Coronary artery (tissue), 2 donors: ENCODE results near the gene FSD1.

Source experiments
- DNase-seq: peaks from one replicate; pipeline ENCODE4 v3.0.0-alpha.2; 2017; ENCODE audit warnings: low spot score
- H3K27ac ChIP-seq, 2 donors: fragments of 200-600 bp; sonication (generic); one replicate each; pipeline ENCODE4 v1.5.1; 2016 to 2019
- H3K4me3 ChIP-seq: fragments of 200-600 bp; sonication (generic); 2 replicates; pipeline ENCODE4 v1.5.1; 2016; ENCODE audit warnings: mild to moderate bottlenecking, moderate library complexity
- TF ChIP-seq, protein P1 (sequence below): fragments of 200-600 bp; sonication (generic); IDR thresholded peaks from one replicate; pipeline ENCODE4 v1.5.1; 2019; ENCODE audit warnings: antibody characterized with exemption

FSD1 gene

DNA sequence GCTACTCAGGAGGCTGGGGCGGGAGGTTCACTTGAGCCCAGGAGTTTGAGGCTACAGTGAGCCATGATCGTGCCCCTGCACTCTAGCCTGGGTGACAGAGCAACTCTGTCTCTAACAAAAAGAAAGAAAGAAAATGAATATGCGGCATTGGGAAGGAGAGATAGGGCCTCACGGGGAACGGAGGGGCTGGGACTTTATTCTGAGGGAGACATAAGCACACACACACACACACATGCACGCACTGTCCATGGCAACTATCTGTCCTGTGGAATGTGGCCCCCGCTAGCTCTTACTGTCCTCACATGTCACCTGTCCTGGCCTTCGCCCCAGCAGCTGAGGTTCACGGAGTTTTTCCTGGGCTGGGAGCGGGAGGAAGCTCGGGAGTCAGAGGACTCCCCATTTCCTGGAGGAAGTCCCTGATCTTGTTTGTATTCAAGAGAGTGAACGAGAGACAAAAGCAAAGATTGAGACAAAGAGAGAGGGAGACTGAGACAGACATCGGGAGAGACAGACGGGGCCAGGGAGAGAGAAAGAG is 33.6 kb downstream of the FSD1 start:
- H3K4me3 ChIP-seq, result peak overlapping the region; percentile 66
- DNase-seq, result no peak
- TF ChIP-seq, protein P1, sequence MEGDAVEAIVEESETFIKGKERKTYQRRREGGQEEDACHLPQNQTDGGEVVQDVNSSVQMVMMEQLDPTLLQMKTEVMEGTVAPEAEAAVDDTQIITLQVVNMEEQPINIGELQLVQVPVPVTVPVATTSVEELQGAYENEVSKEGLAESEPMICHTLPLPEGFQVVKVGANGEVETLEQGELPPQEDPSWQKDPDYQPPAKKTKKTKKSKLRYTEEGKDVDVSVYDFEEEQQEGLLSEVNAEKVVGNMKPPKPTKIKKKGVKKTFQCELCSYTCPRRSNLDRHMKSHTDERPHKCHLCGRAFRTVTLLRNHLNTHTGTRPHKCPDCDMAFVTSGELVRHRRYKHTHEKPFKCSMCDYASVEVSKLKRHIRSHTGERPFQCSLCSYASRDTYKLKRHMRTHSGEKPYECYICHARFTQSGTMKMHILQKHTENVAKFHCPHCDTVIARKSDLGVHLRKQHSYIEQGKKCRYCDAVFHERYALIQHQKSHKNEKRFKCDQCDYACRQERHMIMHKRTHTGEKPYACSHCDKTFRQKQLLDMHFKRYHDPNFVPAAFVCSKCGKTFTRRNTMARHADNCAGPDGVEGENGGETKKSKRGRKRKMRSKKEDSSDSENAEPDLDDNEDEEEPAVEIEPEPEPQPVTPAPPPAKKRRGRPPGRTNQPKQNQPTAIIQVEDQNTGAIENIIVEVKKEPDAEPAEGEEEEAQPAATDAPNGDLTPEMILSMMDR, result no peak
- H3K27ac ChIP-seq, result no peak overlapping the region

DNA sequence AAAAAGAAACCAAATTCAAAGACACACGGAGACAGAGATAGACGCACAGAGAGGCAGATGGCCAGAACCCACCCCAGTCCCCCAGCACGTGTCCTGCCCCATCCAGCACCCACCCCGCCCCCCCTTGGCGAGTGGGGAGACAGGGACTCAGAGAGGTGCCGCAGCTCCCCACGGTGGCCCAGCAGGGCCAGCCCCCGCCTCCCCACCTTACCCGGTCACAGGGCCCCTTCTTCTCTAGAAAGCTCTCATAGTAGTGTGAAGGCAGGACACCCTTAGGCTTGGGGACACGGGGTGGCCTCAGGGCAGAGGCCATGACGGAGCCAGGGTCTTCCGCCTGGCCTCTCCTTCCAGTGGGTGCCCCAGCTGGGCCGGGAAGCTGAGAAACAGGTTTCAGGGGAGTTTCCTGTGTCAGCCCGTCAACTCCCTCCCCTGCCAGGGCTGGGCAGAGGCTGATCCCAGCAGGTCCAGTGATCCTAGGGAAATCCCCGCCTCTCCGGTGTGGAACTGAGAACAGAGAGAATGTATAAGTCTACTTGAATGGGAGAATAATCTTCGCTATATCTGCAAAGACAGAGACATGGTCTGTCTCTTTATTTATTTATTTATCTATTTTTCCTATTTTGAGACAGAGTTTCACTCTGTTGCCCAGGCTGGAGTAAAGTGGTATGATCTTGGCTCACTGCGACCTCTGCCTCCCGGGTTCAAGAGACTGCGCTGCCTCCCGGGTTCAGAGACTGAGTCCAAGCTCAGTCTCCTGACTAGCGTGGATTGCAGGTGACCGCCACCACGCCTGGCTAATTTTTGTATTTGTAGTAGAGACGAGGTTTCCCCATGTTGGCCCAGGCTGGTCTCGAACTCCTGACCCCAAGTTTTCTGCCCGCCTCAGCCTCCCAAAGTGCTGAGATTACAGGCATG is 34.3 kb downstream of the FSD1 start, which contains the start of gene STAP2:
TSS of gene STAP2 (minus strand) at position 387 of the 915 bp plus-strand sequence. CDS start at position 313, 74 bp downstream.
- Histone ChIP-seq H3K4me3 (peak within 1 kb of the TSS; percentile 66), H3K27ac (peak within 1 kb of the TSS in 1 of 2 donors; percentile 25)
- DNase-seq, result no peak
- TF ChIP-seq, protein P1, result no peak

DNA sequence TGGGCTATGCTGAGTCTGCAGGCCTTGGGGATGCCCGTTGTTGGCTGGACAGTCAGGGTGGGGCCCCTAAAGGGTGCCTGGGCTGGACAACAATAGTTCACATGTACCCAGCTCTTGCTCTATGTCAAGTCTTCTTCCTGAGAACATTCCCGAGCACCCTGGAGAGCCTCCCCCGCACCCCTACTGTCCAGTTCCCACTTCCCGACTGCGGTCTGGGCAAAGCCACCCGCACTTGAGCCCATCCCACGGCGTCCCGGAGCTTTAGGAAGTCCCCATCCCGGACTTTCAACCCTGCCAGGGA is 37.9 kb downstream of the FSD1 start:
- Histone ChIP-seq H3K4me3 (peak overlapping the region; percentile 94), H3K27ac (peak overlapping the region; percentile 83 to 94)
- TF ChIP-seq, protein P1, result no peak
- no peak for DNase-seq

DNA sequence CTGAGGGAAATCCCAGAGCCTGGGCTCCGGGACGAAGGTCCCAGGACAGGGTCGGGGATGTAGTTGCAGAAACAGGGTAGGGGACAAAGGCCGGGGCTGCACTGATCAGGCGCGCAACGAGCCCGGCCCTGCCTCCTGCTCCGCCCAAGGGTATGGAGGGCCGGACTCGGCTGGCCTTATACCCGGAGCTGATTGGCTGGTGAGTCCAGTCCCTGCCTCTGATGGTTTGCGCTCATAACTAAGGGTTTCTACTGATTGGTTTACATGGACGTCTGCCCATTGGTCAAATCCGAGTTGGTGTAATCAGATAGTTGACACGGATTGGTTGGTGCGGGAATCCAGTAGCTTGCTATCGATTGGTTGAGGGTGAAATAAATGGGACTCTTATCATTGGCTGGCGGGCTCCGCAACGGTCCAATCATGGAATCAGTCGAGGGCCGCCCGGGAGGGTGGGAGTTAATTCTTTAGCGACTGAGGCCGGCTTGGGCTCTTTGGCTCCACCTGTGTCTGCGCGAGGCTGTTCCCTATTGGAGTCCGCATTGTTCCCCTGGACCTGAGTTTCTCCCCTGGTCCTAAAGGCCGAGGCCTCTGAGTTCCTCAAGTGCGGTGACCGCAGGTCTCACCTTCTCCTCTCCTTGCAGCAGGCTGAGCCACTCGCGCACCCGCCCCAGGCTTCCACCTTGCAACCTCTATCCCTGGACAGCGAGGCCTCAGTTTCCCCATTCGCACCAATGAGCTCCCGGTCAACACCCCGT is 38.4 kb downstream of the FSD1 start:
- TF ChIP-seq, protein P1, result no peak

DNA sequence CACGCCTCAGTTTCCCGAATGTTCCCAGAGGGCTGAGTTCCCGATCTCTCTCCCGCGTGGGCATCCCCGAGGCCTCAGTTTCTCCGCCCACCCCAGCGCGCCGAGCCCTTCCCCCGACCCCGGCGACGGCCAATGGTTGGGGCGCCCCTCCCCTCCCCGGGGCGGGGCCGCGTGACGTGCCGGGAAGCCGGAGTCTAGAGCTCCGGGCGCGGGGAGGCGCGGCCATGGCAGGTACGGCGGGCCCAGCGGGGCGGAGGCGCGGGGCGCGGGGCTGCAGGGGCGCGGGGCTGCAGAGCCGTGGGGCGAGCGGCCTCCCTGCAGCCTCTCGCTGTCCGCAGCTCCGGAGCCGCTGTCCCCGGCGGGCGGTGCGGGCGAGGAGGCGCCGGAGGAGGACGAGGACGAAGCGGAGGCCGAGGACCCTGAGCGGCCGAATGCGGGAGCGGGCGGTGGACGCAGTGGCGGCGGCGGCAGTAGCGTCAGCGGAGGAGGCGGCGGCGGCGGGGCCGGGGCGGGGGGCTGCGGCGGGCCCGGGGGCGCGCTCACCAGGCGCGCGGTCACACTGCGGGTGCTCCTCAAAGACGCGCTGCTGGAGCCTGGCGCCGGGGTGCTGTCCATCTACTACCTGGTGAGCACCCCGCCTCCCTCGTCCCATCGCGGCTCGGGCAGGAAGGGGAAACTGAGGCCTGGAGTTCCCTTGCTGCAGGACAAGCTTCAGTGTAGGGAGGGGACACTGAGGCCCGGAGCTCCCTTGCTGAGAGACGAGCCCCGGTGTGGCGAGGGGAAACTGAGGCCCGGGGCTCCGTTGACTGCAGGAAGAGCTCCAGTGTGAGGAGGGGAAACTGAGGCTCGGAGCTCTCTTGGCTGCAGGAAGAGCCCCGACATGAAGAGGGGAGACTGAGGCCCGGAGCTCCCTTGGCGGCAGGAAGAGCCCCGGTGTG is 39.2 kb downstream of the FSD1 start, which contains the start of gene MPND:
TSS of gene MPND (plus strand) at position 193 of the 938 bp plus-strand sequence. CDS start at position 225, 32 bp downstream.
- peak within 1 kb of the TSS; percentile 94 for H3K4me3 ChIP-seq
- DNase-seq, result peak; percentile 94
- H3K27ac ChIP-seq, result peak within 1 kb of the TSS; percentile 84 to 94
- TF ChIP-seq, protein P1, result no peak

More for the DNA sequence above, 38.4 kb downstream of the FSD1 start:
- peak overlapping the region; percentile 94 for H3K4me3 ChIP-seq
- peak; percentile 98 for DNase-seq
- peak overlapping the region; percentile 84 to 94 for H3K27ac ChIP-seq

DNA sequence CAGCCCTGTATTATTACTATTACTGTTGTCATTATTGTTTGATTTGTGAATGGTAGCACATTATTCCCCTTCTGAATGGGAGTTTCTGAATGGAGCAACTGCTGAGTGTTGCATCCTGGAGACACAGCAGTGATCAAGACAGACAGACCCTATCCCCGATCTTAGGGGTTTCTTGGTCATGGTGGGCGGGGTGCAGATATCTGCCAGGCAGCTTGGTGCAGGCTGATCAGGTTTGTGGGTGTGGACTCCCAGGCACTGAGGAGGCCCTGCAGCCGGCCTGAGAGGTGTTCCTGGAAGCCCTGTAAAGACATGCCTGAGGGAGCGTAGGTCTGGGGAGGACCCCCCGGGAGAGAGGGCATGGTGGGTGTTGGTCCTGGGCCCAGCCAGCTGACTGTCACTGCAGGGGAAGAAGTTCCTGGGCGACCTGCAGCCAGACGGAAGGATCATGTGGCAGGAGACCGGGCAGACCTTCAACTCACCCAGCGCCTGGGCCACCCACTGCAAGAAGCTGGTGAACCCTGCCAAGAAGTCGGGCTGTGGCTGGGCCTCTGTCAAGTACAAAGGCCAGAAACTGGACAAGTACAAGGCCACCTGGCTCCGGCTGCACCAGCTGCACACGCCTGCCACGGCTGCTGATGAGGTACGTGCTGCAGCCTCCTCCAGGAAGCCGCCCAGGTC is 41.1 kb downstream of the FSD1 start:
- TF ChIP-seq, protein P1, result no peak
- Histone ChIP-seq H3K4me3 (no peak overlapping the region), H3K27ac (no peak overlapping the region)
- peak; percentile 72 for DNase-seq
